ENCODE data around the gene DNAJA4.

The DNAJA4 gene

GRCh38 chr15:78282324-78282723 lies 18.0 kb downstream of the DNAJA4 start:
- no peak for DNase-seq

- no peak for DNase-seq
Observed at GRCh38 chr15:78284758-78285157, 20.4 kb downstream of the DNAJA4 start.

- DNase-seq, result no peak
Observed at GRCh38 chr15:78290222-78290621, 25.9 kb downstream of the DNAJA4 start.

GRCh38 chr15:78291052-78291451 lies 26.7 kb downstream of the DNAJA4 start:
- DNase-seq, result no peak

GRCh38 chr15:78291698-78292097 lies 27.3 kb downstream of the DNAJA4 start:
- no peak for DNase-seq

- no peak for DNase-seq
Observed at GRCh38 chr15:78292219-78292618, 27.9 kb downstream of the DNAJA4 start.

GRCh38 chr15:78299101-78299930 lies 35.0 kb downstream of the DNAJA4 start, which contains the start of gene SKIC8:
Gene SKIC8 (minus strand): TSS chr15:78299609. CDS start chr15:78295686, 3,923 bp downstream.
- peak; percentile 92 for DNase-seq

GRCh38 chr15:78301326-78301725 lies 37.0 kb downstream of the DNAJA4 start:
- no peak for DNase-seq

- no peak for DNase-seq
Observed at GRCh38 chr15:78301828-78302227, 37.5 kb downstream of the DNAJA4 start.

- DNase-seq, result no peak
Observed at GRCh38 chr15:78302579-78303312, 38.4 kb downstream of the DNAJA4 start.

- no peak for DNase-seq
Observed at GRCh38 chr15:78304216-78305066, 40.1 kb downstream of the DNAJA4 start.

GRCh38 chr15:78306176-78306774 lies 41.9 kb downstream of the DNAJA4 start:
- no peak for DNase-seq

GRCh38 chr15:78307976-78308375 lies 43.6 kb downstream of the DNAJA4 start:
- no peak for DNase-seq

GRCh38 chr15:78308422-78309032 lies 44.2 kb downstream of the DNAJA4 start:
- DNase-seq, result peak; percentile 69

- no peak for DNase-seq
Observed at GRCh38 chr15:78311292-78311691, 46.9 kb downstream of the DNAJA4 start.

- DNase-seq, result no peak
Observed at GRCh38 chr15:78312536-78312935, 48.2 kb downstream of the DNAJA4 start.

GRCh38 chr15:78312957-78313356 lies 48.6 kb downstream of the DNAJA4 start:
- DNase-seq, result no peak

GRCh38 chr15:78313383-78313782 lies 49.0 kb downstream of the DNAJA4 start:
- no peak for DNase-seq

GRCh38 chr15:78314181-78314581 lies 49.8 kb downstream of the DNAJA4 start:
- no peak for DNase-seq

- peak; percentile 54 for DNase-seq
Observed at GRCh38 chr15:78315686-78316282, 51.4 kb downstream of the DNAJA4 start.

GRCh38 chr15:78316283-78317083 lies 52.1 kb downstream of the DNAJA4 start:
- DNase-seq, result no peak

Measured in COR-L47 (cell line).